Thoracic aorta (tissue), 2 donors: Measurements from ENCODE around the gene LPIN1. TPM values are rescaled to one million over a fixed set of nuclear protein-coding genes. Genes with fewer than 3 reads are reported as not detected.
"Not testable (repeated sequence)": the region's sequence is repeated elsewhere in the genome, so short reads cannot be mapped to it uniquely, and the experiment has no call there.

Source experiments
- ATAC-seq: fragments of 150-250 bp; one replicate; pipeline ENCODE4 v1.8.0; 2017; ENCODE audit warnings: low read depth; ENCODE audit not compliant: insufficient number of reproducible peaks, low FRiP score
- DNase-seq: peaks from one replicate; pipeline ENCODE4 v3.0.0-alpha.2; 2020; ENCODE audit warnings: low spot score
- H3K27ac ChIP-seq, 2 donors: fragments of 200-600 bp; sonication (generic); 1 replicate in 1 of 2; 2 replicates in 1 of 2; pipeline ENCODE4 v1.5.1; 2016; ENCODE audit warnings: mild to moderate bottlenecking in 2 of 2, moderate library complexity in 2 of 2
- H3K27me3 ChIP-seq: fragments of 200-600 bp; sonication (generic); replicated peaks from 2 replicates; pipeline ENCODE4 v1.6.0; 2016; ENCODE audit warnings: mild to moderate bottlenecking; ENCODE audit not compliant: insufficient read depth
- H3K36me3 ChIP-seq: fragments of 200-600 bp; sonication (generic); one replicate; pipeline ENCODE4 v1.5.1; 2016
- H3K4me1 ChIP-seq, 2 donors: fragments of 200-600 bp; sonication (generic); 1 replicate in 1 of 2; 2 replicates in 1 of 2; pipeline versions ENCODE4 v1.5.1 to v1.6.0; 2016; ENCODE audit warnings: low read depth in 2 of 2, mild to moderate bottlenecking in 1 of 2; ENCODE audit not compliant: control insufficient read depth in 1 of 2
- H3K4me3 ChIP-seq: fragments of 200-600 bp; sonication (generic); 2 replicates; pipeline ENCODE4 v1.5.1; 2016; ENCODE audit warnings: mild to moderate bottlenecking
- H3K9me3 ChIP-seq: fragments of 200-600 bp; sonication (generic); 2 replicates; pipeline ENCODE4 v1.5.1; 2016
- total RNA-seq, 2 donors: library from RNA; depleted of rRNA; stranded (reverse); fragments of >200 nt; gene quantifications; one replicate each; pipeline versions ENCODE4 v1.1.0 to v1.2.3, GENCODE V29; 2016
- TF ChIP-seq, protein P1 (sequence below): fragments of 200-600 bp; sonication (generic); IDR thresholded peaks from one replicate; pipeline ENCODE4 v1.5.1; 2019; ENCODE audit warnings: antibody characterized with exemption

The LPIN1 gene
- total RNA-seq, 2 donors from 2014 or later = 24.5 to 55.8 TPM

DNA sequence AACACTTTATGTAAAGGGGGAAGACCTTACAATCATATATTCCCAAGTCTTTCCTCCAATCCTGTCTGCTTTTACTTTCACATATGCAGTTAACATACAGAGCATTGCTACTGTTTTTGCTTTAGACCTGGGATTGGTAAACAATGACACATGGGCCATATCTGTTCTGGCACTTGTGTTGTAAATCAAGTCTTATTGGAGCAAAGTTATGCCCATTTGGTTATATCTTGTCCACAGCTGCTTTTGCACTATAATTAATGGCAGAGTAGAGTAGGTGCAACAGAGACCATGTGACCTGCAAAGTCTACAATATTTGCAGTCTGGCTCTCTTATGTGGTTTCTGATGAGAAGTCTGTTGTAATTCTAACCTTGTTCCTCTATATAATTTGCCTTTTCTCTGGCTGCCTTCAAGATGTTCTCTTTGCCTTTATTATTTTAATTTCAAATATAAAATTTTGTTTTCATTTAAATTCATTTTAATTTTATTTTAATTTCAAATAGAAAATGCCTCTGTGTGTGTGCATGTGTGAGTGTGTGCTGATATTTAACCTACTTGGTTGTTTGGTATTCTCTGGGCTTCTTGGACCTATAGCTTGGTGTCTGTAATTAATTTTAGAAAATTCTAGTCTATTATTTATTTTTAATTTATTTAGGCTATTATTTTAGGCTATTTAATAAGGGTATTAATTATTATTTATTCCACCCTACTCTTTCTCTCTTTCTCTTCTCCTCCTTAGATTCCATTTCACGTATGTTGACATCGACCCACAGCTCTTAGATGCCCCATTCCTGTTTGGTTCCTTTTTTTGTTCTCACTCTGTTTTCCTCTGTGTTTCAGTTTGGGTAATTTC is 16.8 kb upstream of the LPIN1 start:
- DNase-seq (no peak), ATAC-seq (no peak)
- Histone ChIP-seq H3K4me3 (no peak overlapping the region), H3K27ac (no peak overlapping the region), H3K9me3 (no peaks in the 10 kb centered on the region), H3K36me3 (no peaks in the 10 kb centered on the region), H3K27me3 (no peaks in the 10 kb centered on the region), H3K4me1 (no peaks in the 10 kb centered on the region)
- TF ChIP-seq, protein P1, sequence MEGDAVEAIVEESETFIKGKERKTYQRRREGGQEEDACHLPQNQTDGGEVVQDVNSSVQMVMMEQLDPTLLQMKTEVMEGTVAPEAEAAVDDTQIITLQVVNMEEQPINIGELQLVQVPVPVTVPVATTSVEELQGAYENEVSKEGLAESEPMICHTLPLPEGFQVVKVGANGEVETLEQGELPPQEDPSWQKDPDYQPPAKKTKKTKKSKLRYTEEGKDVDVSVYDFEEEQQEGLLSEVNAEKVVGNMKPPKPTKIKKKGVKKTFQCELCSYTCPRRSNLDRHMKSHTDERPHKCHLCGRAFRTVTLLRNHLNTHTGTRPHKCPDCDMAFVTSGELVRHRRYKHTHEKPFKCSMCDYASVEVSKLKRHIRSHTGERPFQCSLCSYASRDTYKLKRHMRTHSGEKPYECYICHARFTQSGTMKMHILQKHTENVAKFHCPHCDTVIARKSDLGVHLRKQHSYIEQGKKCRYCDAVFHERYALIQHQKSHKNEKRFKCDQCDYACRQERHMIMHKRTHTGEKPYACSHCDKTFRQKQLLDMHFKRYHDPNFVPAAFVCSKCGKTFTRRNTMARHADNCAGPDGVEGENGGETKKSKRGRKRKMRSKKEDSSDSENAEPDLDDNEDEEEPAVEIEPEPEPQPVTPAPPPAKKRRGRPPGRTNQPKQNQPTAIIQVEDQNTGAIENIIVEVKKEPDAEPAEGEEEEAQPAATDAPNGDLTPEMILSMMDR = no peak

DNA sequence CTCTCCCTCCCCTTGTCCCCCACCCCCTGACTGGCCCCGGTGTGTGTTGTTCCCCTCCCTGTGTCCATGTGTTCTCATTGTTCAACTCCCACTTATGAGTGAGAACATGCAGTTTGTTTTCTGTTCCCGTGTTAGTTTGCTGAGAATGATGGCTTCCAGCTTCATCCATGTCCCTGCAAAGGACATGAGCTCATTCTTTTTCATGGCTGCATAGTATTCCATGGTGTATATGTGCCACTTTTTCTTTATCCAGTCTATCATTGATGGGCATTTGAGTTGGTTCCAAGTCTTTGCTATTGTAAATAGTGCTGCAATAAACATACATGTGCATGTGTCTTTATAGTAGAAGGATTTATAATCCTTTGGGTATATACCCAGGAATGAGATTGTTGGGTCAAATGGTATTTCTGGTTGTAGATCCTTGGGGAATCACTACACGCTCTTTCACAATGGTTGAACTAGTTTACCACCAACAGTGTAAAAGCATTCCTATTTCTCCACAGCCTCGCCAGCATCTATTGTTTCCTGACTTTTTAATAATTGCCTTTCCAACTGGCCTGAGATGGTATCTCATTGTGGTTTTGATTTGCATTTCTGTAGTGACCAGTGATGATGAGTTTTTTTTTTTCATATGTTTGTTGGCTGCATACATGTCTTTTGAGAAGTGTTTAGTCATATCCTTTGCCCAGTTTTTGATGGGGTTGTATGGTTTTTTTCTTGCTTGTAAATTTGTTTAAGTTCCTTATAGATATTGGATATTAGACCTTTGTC is 15.0 kb upstream of the LPIN1 start:
- not testable (repeated sequence) for H3K27me3 ChIP-seq, DNase-seq, H3K4me3 ChIP-seq, H3K9me3 ChIP-seq, H3K27ac ChIP-seq, H3K4me1 ChIP-seq, ATAC-seq, H3K36me3 ChIP-seq

DNA sequence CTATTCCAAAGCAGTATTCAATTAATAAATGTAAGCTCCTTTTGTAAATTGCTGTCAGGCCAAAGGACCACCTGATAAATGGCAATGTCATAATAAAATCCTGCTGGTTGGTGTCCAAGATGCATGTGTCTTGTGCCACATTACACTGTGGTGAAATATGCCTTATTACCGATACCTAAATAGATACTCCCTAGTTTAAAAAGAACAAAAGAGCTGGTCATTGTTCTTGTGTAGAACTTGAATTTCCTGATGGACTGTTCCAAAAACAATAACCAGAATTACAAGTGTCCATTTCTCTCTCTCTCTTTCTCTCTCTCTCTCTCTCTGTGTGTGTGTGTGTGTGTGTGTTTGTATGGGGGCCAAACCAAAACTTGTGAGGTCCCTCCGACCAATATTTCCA is 13.8 kb upstream of the LPIN1 start:
- H3K4me3 ChIP-seq = no peak overlapping the region
- no peak overlapping the region for H3K27ac ChIP-seq
- no peaks in the 10 kb centered on the region for H3K4me1 ChIP-seq
- DNase-seq = no peak
- no peak for ATAC-seq
- TF ChIP-seq, protein P1 = no peak
- no peaks in the 10 kb centered on the region for H3K9me3 ChIP-seq
- no peaks in the 10 kb centered on the region for H3K36me3 ChIP-seq
- H3K27me3 ChIP-seq = no peaks in the 10 kb centered on the region

DNA sequence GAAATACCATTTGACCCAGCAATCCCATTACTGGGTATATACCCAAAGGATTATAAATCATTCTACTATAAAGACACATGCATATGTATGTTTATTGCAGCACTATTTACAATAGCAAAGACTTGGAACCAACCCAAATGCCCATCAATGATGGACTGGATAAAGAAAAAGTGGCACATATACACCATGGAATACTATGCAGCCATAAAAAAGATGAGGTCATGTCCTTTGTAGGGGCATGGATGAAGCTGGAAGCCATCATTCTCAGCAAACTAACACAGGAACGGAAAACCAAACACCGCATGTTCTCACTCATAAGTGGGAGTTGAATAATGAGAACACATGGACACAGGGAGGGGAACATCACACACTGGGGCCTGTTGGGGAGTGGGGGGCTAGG is 8.6 kb upstream of the LPIN1 start:
- H3K4me3 ChIP-seq, DNase-seq, H3K27me3 ChIP-seq, ATAC-seq, H3K36me3 ChIP-seq, H3K27ac ChIP-seq, H3K9me3 ChIP-seq: not testable (repeated sequence)
- peaks cover 3 to 11% of the 10 kb centered on the region in 2 donors for H3K4me1 ChIP-seq

DNA sequence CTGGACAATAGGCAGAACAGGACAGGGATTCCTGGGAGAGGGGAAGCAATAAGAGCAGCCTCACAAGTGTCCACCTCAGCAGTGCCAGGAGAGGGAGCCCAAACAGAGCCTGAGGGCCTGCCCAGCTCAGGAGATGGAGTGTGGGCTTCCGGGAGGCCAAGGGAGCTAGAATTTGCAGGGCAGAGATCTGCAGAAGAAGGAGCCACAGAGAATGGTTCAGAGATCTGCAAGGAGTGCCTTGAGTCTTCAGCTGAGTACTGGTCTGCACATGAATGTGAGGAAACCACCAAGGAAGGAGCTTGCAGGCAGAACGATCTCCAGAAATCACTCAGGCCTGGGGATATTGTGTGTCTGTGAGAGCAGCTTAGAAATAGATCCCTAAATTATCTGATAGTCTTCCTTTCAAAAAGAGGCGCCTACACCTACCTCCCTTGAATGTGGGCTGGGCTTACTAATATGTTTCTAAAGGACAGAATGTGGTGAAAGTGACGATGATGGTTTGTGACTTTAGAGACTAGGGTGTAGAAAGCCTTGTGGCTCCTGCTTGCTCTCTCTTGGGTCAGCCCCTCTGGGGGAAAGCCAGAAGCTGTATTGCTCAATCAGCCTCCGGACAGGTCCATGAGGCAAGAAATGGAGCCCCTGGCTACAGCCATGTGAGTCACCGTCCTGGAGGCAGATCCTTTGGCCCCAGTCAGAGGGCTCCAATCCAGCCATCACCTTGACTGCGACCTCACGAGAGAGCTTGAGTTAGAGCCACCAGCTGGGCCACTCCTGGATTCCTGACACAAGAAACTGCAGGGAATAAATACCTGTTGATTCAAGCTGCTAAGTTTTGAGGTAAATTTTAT is 7.6 kb upstream of the LPIN1 start:
- DNase-seq = peak; percentile 82
- H3K27me3 ChIP-seq = no peaks in the 10 kb centered on the region
- peak; percentile 65 for ATAC-seq
- TF ChIP-seq, protein P1 = no peak
- H3K9me3 ChIP-seq = no peaks in the 10 kb centered on the region
- H3K4me3 ChIP-seq = no peak overlapping the region
- H3K36me3 ChIP-seq = no peaks in the 10 kb centered on the region
- peaks cover 3 to 11% of the 10 kb centered on the region in 2 donors for H3K4me1 ChIP-seq
- H3K27ac ChIP-seq = peak overlapping the region in 1 of 2 donors; percentile 21
